SIG-M5 (cell line): Measurements from ENCODE around the gene CXADR.

ENCODE experiments used
- DNase-seq: peaks from one replicate; lab custom pipeline; 2025; lab: John Stamatoyannopoulos, UW

The CXADR gene

DNA sequence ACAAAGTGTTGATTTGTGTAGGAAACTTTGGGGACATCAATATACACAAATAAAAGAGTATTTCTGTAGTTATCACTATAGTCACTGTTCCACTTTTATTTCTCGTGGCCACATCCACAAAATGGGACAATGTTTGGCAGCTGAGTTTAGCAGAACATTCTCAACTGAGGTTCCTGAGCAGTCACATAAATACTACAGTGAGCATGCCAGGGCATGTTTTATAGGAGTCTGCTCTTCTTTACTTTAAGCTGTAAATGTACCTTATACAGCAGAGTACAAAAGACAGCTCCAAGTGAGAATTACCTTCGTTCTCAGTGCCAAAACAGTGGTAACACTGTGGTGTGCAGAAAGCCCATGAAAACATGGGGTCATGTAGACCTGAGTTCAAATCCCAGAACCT, 94.8 kb downstream of the CXADR start:
- DNase-seq: no peak

DNA sequence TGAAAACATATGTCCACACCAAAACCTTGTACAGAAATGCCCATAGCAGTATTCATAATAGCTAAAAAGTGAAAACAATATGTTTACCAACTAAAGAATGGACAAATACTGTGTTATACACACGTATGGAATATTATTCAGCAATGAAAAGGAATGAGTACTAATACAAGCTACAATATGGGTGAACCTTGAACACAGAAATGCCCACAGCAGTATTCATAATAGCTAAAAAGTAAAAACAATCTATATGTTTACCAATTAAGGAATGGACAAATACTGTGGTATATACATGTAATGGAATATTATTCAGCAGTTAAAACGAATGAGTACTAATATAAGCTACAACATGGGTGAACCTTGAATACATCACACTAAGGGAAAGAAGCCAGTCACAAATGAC, 96.8 kb downstream of the CXADR start:
- DNase-seq: no peak

DNA sequence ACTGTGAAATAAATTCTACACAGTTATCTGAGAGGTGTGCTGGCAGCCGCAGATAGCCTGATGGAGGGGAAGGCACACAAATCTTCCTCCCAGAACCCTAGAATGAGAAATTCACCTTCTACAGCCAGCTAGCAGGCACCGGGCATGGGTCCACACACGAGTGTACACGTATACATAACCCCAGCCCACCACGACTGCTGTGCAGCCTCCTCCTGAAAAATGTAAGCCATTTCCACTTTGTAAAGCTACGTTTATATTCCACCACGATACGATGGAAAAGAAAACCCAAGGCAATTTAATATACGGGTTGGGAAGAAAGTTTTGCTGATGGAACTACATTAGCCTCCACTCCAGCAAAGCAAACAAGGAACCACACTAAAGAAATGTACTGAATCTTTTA, 98.1 kb downstream of the CXADR start:
- DNase-seq: no peak

DNA sequence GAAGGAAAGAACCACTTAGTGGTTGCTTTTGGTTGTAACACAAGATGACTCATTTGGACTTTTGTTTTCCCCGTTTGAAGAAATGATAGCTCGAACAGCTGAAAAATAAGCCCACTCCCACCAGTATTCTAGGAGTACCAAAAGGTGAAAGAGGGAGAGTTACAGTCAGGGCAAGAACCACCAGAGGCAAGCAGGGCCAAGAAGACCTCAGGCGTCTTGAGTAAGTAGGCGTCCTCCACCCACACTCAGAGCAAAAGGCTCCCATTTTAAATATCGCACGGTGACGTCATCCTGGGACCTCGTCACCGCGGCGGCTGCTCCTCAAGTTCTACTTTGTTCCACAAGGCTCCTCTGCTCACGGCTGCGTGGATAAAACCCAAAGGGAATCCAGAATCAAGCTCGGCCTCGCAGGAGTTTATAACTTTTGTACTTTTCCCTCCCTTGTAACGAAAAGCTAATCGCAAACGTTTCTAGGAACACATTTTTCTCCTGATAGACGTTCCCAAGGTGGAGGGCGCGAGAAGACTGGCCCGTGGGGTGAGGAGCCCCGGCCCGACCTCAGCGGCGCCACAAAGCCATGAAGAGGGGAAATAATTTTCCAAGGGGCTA, 98.7 kb downstream of the CXADR start:
- peak; percentile 82 for DNase-seq

DNA sequence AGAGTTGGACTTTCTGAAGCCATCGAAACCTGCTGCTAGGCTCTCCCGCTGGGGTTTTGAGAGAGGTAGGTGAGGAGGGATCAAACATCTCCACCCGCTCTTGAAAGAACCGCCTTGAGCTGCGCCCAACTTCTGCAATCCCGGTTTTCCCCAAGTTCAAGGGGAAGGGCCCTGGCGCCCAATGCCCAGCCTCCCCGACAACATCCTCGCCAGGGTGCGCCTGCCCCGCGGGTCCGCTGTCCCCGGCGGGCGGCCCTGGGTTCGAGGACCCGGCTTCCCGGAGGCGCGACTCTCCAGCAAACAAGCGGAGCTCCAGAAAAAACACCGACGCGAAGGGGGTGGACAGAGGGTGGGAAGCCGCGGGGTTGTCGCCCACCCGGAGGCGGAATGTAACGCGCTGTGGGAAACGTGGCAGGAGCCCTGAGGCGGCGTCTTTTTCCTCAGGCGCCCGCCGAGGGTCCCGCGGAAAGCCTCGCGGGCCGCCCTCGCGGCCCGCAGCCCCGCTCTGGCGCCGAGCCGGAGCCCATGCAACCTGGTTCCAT, 99.3 kb downstream of the CXADR start:
- DNase-seq: no peak

DNA sequence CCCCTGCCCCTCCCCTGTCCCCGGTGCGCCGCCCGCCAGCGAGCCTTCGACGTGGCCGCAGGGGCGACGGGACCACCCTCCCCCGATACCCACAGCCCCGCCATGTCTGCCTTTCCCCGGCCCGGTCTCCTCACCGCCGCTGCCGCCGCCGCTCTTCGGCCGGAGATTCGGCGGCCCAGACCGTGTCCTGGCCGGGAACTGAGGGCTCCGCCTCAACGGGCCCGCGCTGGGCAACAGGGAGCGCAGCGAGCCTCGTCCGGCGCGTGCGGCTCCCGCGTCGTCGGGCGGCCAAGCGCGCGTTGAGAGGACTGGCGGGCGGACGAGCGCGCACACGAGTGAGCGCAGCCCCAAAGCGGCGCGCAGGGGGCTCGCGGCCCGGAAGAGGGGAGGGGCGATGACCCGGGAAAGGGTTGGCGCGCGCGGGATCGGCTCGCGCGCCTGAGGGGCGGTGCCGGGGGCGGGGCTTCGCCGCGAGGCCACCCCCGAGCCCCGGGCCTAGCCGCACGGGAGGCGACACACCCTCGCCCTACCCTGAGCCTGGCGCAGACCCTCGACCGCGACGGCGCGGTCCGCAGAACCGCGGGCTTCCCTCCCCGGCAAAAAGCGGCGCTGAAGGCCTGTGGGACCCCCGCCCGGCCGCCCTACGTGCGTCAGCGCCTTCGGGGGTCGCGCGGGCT, 99.9 kb downstream of the CXADR start, which contains the start of gene BTG3:
TSS of gene BTG3 (minus strand) at position 337 of the 677 bp plus-strand sequence. CDS start 3,757 bp downstream, outside the sequence.
- DNase-seq: peak; percentile 8

DNA sequence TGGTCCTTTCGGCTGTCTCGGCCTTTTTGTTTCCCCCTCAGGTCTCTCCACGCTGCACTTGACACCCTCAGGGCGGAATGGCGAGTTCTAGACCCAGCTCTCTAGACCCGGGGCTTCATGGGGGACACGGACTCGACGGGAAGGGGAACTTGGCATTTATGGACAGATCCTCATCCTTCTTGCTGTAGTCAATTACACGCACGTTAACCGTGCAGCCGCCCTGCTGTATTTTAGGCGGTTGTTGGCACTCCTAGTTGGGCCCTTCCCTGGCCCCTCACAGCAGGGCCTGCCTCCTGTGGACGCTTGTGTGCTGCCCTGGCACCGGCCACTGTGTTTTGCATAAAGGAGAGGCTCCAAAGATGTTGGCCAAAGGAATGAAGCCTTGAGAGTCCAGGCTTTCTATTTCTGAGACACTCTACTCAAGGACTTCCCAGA, 100.4 kb downstream of the CXADR start:
- DNase-seq: no peak

DNA sequence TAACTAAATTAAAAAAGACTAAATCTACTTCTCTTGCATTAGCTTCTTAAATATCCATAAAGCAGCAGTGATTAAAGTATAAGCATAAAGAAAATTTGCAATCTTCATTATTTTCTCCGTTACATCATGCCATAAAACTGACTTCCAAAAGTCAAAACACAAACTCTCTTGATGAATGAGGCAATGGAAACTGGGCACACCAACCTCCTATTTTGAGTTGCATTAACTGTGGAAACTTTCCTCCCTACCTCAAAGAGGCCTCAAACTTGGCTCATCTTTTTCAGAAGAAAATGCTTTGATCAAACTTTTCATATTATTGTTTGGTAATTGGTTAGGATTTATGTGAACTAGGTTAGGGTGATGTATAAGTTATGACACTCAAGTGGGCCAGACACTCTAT, 104.0 kb downstream of the CXADR start:
- DNase-seq: no peak

DNA sequence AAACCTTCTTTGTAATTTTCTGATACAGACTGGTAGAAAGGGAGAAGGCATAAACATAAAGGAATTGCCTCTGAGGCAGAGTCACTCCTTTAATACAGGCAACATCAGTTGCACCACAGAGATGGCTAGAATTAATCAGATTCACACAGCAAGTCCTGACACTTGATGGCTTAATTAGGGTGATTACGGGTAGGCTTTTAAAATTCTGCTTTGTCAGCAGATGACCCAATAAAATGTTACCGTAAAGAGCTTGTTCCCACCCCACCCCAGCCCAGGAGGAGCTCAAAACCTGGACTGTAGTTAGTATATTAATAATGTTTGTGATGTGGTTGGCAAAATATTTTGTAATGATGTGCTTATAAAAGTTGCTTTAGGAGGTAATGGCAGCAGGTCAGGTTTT, 109.2 kb downstream of the CXADR start:
- no peak for DNase-seq

DNA sequence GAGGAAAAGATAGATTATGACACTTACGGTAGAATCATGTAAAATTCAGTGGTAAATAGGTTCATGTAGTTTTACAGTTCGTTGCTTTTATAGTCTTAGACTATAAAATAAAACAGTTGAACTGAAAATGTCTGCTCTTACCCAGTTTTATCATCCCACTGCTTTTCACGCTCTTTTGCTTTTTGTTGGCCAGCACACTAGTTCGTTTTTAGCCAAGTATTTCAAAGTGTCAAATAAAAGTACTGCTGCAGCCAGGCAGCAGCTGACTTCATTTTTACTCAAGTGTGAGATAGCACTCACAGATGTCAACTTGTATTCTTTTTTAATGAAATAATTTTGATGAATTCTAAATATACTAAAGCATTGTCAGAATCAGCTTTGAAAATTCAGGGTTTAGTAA, 118.4 kb downstream of the CXADR start:
- DNase-seq: no peak

DNA sequence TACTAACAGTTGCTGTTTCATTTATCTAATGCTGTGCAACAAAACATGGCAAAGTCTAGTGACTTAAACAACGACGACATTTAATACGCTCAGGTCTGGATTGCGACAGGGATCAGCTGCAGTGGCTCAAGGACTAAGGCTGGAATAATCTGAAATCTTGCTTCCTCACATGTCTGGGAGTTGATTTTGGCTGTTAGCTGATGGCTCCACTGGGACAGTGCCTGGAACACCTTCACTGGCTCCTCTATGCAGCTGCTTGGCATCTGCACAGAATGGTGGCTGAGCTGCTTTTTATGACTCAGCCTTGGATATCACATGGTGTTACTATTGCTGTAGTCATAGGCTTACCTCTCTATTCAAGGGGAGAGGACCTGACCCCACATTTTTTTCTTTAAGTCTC, 123.9 kb downstream of the CXADR start:
- no peak for DNase-seq

DNA sequence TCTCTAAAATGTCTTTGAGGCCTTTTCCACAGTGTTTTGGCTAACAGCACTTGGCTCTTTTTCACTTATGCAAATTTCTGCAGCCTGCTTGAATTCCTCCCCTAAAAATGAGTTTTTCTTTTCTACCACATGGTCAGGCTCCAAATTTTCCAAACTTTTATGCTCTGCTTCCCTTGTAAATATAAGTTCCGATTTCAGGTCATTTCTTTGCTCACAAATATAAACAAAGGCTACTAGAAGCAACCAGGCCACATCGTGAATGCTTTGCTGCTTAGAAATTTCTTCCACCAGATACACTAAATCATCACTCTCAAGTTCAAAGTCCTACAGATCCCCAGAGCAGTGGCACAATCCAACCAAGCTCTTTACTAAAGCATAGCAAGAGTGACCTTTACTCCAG, 128.0 kb downstream of the CXADR start:
- DNase-seq: no peak
